Measurements from ENCODE around the gene ZNF473.
"Not testable (repeated sequence)": the region's sequence is repeated elsewhere in the genome, so short reads cannot be mapped to it uniquely, and the experiment has no call there.

The ZNF473 gene

GRCh38 chr19:50099696-50100095 lies 73.9 kb downstream of the ZNF473 start:
- DNase-seq (ENCODE audit: low spot score), result not testable (repeated sequence)

- not testable (repeated sequence) for DNase-seq (ENCODE audit: low spot score)
These were observed 75.1 kb downstream of the ZNF473 start for GRCh38 chr19:50100946-50101345.

Data from left forelimb (tissue), 1 donor.